GM19467 (cell line): ENCODE results near the gene ZBTB17.
"Not testable (repeated sequence)": the region's sequence is repeated elsewhere in the genome, so short reads cannot be mapped to it uniquely, and the experiment has no call there.

Experiments
- ATAC-seq: cut with Tn5 transposase; IDR thresholded peaks from one replicate; pipeline ENCODE4 v1.9.1; 2021; ENCODE audit warnings: mild to moderate bottlenecking, moderate library complexity; ENCODE audit not compliant: unreplicated experiment

ZBTB17 gene

GRCh38 chr1:15937146-15937545 is 38.8 kb downstream of the ZBTB17 start:
- no peak for ATAC-seq

- ATAC-seq, result no peak
Observed at GRCh38 chr1:15936025-15936424, 39.9 kb downstream of the ZBTB17 start.

GRCh38 chr1:15935056-15935950 is 40.6 kb downstream of the ZBTB17 start:
- no peak for ATAC-seq

GRCh38 chr1:15934211-15935055 is 41.5 kb downstream of the ZBTB17 start:
- ATAC-seq, result no peak

GRCh38 chr1:15933684-15934083 is 42.2 kb downstream of the ZBTB17 start:
- no peak for ATAC-seq

GRCh38 chr1:15932612-15933011 is 43.3 kb downstream of the ZBTB17 start:
- ATAC-seq, result no peak

- no peak for ATAC-seq
Observed at GRCh38 chr1:15931884-15932283, 44.0 kb downstream of the ZBTB17 start.

GRCh38 chr1:15931401-15931800 is 44.5 kb downstream of the ZBTB17 start:
- no peak for ATAC-seq

GRCh38 chr1:15928971-15929965 is 46.6 kb downstream of the ZBTB17 start:
- ATAC-seq, result no peak

GRCh38 chr1:15926448-15926847 is 49.5 kb downstream of the ZBTB17 start:
- not testable (repeated sequence) for ATAC-seq

GRCh38 chr1:15923241-15923640 is 52.7 kb downstream of the ZBTB17 start:
- no peak for ATAC-seq

- no peak for ATAC-seq
Observed at GRCh38 chr1:15918962-15919715, 56.8 kb downstream of the ZBTB17 start.

- ATAC-seq, result no peak
Observed at GRCh38 chr1:15916916-15917315, 59.0 kb downstream of the ZBTB17 start.

GRCh38 chr1:15916417-15916816 is 59.5 kb downstream of the ZBTB17 start:
- no peak for ATAC-seq

- no peak for ATAC-seq
Observed at GRCh38 chr1:15915991-15916390, 59.9 kb downstream of the ZBTB17 start.

GRCh38 chr1:15913607-15914006 is 62.3 kb downstream of the ZBTB17 start:
- not testable (repeated sequence) for ATAC-seq

- no peak for ATAC-seq
Observed at GRCh38 chr1:15911927-15912326, 64.0 kb downstream of the ZBTB17 start.

GRCh38 chr1:15911141-15911540 is 64.8 kb downstream of the ZBTB17 start:
- ATAC-seq, result no peak

- ATAC-seq, result no peak
Observed at GRCh38 chr1:15908597-15908996, 67.3 kb downstream of the ZBTB17 start.

GRCh38 chr1:15902882-15903281 is 73.0 kb downstream of the ZBTB17 start:
- no peak for ATAC-seq
